GM23248 (cell line): ENCODE measurements around the gene DOCK10.

Experiments used
- EZH2 ChIP-seq: fragments of 200-600 bp; sonication (generic); IDR thresholded peaks from 2 replicates; pipeline ENCODE4 v1.6.1; 2018; ENCODE audit warnings: antibody characterized with exemption, mild to moderate bottlenecking; ENCODE audit not compliant: insufficient read depth, poor library complexity, severe bottlenecking
- EZH2phosphoT487 ChIP-seq: fragments of 200-600 bp; sonication (generic); IDR thresholded peaks from 2 replicates; pipeline ENCODE4 v1.6.1; 2018; ENCODE audit warnings: antibody characterized with exemption, moderate library complexity, mild to moderate bottlenecking, low read depth; ENCODE audit not compliant: insufficient read depth

GRCh38 chr2:225056330-225057073, 14.2 kb upstream of the DOCK10 start:
- TF ChIP-seq EZH2 = no peak
- TF ChIP-seq EZH2phosphoT487 = no peak
